Stimulated activated CD4-positive, alpha-beta T cell treated with anti-CD3 and anti-CD28 coated beads, Interleukin-1b, Interleukin-23, amount 100 ng/mL, for 1 hour (primary cell): ENCODE results near the gene SMURF2.
"Not testable (repeated sequence)": the region's sequence is repeated elsewhere in the genome, so short reads cannot be mapped to it uniquely, and the experiment has no call there.

Source experiments
- DNase-seq, 2 donors: peaks; one replicate each; pipeline ENCODE4 v3.0.0-alpha.2; 2020; ENCODE audit warnings: low read depth in 2 of 2

SMURF2 gene

GRCh38 chr17:64630309-64631223 lies 31.5 kb downstream of the SMURF2 start:
- no peak for DNase-seq

DNA sequence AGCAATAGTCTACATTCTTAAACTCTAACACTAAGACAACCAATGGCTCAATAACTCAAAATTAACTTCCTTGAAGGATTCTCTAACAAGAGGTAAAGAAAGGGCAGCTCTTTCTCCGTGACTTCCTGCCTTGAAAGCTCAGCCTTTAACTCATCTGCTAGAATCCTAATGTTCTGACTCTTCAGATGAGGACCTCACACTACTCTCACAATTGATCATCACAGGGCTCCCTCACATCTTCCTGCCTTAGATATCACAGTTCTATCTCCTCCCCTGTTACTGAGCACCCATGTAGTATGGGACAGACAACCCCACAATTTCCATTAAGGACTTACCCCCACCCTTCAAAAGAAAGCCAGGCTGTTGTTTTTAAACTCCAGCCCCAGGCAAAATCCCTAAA lies 33.5 kb downstream of the SMURF2 start:
- DNase-seq: no peak

DNA sequence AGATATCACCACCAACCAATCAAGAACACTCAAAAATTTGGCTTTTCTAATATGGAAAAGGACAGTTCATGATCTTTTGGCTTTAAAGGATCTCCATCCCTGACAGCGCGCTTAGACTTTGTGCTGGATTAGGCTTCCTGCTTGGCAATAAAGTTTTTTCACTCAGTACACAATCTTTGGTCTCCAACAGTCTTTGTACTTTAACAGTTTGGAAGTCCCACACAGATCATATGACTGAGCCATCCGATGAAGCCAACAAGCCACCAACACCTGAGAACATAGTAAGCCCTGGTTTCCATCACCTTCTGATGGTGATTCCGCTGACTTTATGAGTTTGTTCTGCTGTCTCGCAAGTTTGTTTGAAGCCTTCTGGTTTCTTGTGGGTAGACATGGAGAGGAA lies 34.3 kb downstream of the SMURF2 start:
- no peak for DNase-seq

- no peak for DNase-seq
Observed at GRCh38 chr17:64626827-64627226, 35.3 kb downstream of the SMURF2 start.

GRCh38 chr17:64625541-64625940 lies 36.6 kb downstream of the SMURF2 start:
- DNase-seq: no peak

- DNase-seq: no peak
Observed at GRCh38 chr17:64622931-64623654, 39.0 kb downstream of the SMURF2 start.

GRCh38 chr17:64621772-64622171 lies 40.3 kb downstream of the SMURF2 start:
- no peak for DNase-seq

DNA sequence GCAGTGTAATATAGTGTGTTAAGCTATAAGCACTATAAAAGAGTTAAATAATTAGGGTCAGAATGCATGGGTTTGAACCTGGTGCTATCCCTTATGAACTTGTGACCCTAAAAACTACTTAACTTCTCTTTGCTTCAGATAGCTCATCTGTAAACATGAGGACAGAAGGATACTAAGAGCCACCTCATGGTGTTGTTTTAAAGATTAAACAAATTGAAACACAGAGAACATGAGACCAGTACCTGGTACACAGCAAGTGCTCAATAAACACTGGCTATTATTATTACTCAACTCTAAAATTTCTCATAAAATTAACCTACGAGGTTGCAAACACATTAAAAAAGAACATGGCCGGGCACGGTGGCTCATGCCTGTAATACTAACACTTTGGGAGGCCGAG lies 43.3 kb downstream of the SMURF2 start:
- no peak for DNase-seq

DNA sequence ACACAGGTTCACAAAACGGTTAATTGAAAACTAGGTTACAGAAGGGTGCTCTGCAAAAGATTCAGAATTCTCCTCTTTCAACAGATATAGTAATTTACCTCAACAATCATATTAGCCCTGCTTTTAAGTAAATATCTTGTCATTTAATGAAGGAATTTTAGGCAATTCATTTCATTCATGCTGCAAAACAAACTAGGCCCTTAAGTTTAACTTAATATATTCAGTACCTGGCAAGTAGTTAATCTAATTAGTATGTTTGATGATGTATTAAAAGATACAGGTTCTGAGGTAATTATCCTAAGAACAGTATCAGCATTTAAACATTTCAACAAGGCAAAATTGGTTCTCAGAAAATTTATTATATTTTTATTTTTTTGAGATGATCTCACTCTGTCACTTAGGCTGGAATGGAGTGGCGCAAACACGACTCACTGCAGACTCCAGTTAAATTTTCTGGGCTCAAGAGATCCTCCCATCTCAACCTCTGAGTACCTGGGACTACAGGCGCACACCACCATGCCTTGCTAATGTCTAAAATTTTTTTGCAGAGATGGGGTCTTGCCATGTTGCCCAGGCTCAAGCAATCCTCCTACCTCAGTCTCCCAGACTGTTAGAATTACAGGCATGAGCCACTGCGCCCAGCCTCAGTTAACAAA lies 44.9 kb downstream of the SMURF2 start:
- no peak for DNase-seq

GRCh38 chr17:64615028-64615677 lies 47.0 kb downstream of the SMURF2 start:
- no peak for DNase-seq

GRCh38 chr17:64614266-64615027 lies 47.7 kb downstream of the SMURF2 start:
- no peak for DNase-seq

GRCh38 chr17:64611369-64611768 lies 50.7 kb downstream of the SMURF2 start:
- no peak for DNase-seq

GRCh38 chr17:64610244-64610643 lies 51.9 kb downstream of the SMURF2 start:
- DNase-seq: not testable (repeated sequence)

DNA sequence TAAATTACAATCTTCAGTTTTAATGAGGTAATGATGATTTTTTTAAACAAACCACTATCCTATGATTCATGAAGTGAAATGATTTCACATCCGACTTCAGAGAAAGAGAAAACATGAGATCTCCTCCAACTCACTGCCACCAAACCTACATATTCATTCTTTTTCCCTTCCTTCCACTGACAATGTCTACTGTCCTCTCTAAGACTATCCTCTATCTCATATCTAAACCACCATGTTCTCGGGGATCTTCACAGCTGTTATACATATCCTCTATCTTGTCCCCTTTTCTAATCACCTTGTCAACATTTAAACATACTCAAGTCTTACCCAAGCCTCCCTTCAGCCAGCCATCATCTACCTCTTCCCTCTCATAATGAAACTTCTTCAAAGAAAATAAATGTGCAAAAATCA lies 53.5 kb downstream of the SMURF2 start:
- no peak for DNase-seq

DNA sequence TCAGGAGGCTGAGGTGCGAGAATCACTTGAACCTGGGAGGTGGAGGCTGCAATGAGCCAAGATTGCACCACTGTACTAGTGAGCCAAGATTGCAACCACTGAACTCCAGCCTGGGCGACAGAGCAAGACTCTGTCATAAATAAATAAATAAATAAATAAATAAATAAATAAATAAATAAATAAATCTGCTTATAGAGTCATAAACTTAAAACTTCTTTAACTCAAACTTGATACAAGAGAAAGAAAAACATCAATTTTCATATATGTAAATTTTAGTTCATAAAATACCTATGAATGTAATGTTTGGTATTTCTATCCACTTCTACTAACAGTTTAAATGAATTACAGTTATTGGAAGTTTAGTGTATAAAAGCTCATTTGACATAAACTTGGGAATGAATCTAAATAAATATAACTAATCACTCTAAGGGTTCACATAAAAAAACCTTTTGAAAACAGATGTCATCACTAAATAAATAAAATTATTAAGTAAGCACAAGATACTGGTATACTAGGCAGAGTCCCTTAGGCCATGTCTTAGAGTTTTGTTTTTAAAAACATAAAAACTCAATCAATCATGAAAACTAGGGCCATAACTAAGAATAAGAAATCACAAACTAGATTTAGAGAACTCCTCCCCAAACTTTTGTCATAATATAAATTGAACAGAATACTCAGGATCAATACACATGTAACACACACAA lies 54.1 kb downstream of the SMURF2 start:
- DNase-seq: no peak

DNA sequence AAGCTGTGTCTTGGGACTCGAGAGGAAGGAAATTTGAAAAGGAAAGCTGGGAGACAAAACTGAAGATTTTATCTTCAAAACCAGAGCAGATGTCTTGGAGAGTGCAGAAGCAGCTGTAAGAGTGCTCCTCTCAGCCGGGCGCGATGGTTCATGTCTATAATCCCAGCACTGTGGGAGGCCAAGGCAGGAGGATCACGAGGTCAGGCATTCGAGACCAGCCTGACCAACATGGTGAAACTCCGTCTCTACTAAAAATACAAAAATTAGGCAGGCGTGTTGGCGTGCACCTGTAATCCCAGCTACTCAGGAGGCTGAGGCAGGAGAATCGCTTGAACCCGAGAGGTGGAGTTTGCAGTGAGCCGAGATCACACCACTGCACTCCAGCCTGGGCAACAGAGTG lies 57.6 kb downstream of the SMURF2 start:
- DNase-seq: not testable (repeated sequence)

- no peak for DNase-seq
Observed at GRCh38 chr17:64603987-64604386, 58.1 kb downstream of the SMURF2 start.

DNA sequence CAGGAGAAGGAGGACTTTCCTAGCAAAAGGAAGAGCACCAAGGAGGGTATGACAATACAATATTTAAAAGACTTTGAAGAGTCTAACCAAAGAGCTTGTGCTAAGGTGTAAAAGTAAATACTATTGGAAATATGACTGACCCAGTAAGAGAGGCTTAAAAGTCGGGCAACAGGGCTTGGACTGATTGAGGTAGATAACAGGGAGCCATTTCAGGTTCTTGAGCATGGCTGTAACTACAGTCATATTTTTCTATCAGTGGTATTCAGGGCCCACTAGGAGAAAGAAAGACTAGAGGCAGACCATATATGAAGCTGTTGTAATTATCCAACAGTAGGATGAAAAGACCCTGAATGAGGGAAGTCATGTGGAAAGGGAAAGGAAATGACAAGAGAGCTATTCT lies 62.3 kb downstream of the SMURF2 start:
- no peak for DNase-seq

- DNase-seq: peak in 1 of 2 donors; percentile 2
Observed at GRCh38 chr17:64599187-64599676, 62.9 kb downstream of the SMURF2 start.

DNA sequence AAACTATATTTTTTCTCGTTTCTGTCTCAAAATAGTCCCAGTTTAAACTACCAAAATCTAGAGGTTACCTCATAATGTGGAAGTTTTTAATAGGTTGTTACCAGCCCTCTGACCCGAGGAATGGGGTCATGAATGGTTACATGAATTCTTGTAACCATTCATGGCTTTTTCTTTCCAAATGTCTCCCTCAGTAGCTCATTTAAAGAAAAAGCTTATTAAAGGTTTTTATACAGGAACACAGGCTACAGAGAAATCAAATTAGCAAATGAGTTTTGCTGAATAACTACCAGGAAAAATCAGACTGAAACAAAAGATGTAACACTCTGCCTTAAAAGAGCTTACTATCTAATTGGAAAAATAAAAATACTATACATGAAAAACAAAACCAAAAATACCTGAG lies 63.4 kb downstream of the SMURF2 start:
- DNase-seq: no peak
